Gastroesophageal sphincter (tissue), 4 donors: ENCODE measurements around the gene MED28. TPM values are rescaled to one million over a fixed set of nuclear protein-coding genes. Genes with fewer than 3 reads are reported as not detected.
"Not testable (repeated sequence)": the region's sequence is repeated elsewhere in the genome, so short reads cannot be mapped to it uniquely, and the experiment has no call there.

Experiments
- ATAC-seq: fragments of 150-250 bp; one replicate; pipeline ENCODE4 v1.9.1; 2016; ENCODE audit warnings: mild to moderate bottlenecking, moderate library complexity
- H3K27ac ChIP-seq, 4 donors: fragments of 200-600 bp; sonication (generic) in 3 of 4; 1 replicate in 3 of 4; 2 replicates in 1 of 4; pipeline ENCODE4 v1.5.1; 2016 to 2019
- H3K27me3 ChIP-seq: fragments of 200-600 bp; sonication (generic); one replicate; pipeline ENCODE4 v1.5.1; 2019
- H3K36me3 ChIP-seq, 2 donors: fragments of 200-600 bp; sonication (generic); one replicate each; pipeline ENCODE4 v1.5.1; 2019; ENCODE audit warnings: control low read depth in 1 of 2
- H3K4me1 ChIP-seq, 3 donors: fragments of 200-600 bp; sonication (generic); 1 replicate in 2 of 3; 2 replicates in 1 of 3; pipeline ENCODE4 v1.5.1; 2016 to 2019; ENCODE audit warnings: control low read depth in 2 of 3
- H3K4me3 ChIP-seq, 2 donors: fragments of 200-600 bp; sonication (generic); one replicate each; pipeline ENCODE4 v1.5.1; 2019; ENCODE audit warnings: mild to moderate bottlenecking in 1 of 2, moderate library complexity in 1 of 2
- H3K9me3 ChIP-seq, 3 donors: fragments of 200-600 bp; sonication (generic); one replicate each; pipeline ENCODE4 v1.5.1; 2017 to 2019; ENCODE audit warnings: control low read depth in 2 of 3
- CTCF ChIP-seq, 4 experiments: fragments of 200-600 bp in 2 of 4; fragments of 450-650 bp in 2 of 4; sonication (generic) in 1 of 4; IDR thresholded peaks; one replicate each; pipeline ENCODE4 v1.5.1; 2017 to 2019; ENCODE audit warnings: antibody characterized with exemption in 4 of 4, mild to moderate bottlenecking in 2 of 4, moderate library complexity in 2 of 4
- EP300 ChIP-seq: sonication (generic); formaldehyde crosslinking; IDR thresholded peaks from one replicate; pipeline ENCODE4 v1.6.1; 2017; ENCODE audit warnings: antibody characterized with exemption, mild to moderate bottlenecking
- POLR2A ChIP-seq, 2 donors: fragments of 450-650 bp; IDR thresholded peaks; one replicate each; pipeline ENCODE4 v1.6.1; 2017; ENCODE audit warnings: antibody characterized with exemption in 2 of 2, mild to moderate bottlenecking in 2 of 2, moderate library complexity in 1 of 2
- POLR2AphosphoS5 ChIP-seq: sonication (generic); formaldehyde crosslinking; IDR thresholded peaks from one replicate; pipeline ENCODE4 v1.6.1; 2017; ENCODE audit warnings: antibody characterized with exemption
- WGBS, 2 donors: methylation state at CpG; one replicate each; pipeline ENCODE4 v1.1.5; 2018; ENCODE audit warnings: low coverage in 1 of 2; 5-methylcytosine and 5-hydroxymethylcytosine counted together
- total RNA-seq, 4 donors: library from RNA; depleted of rRNA; stranded (reverse); fragments of >200 nt; gene quantifications; one replicate each; pipeline ENCODE4 v1.1.0, GENCODE V29; 2016

The MED28 gene
- total RNA-seq, 4 donors from 2014 or later: 12.9 to 23.3 (median 17.6) TPM

- Histone ChIP-seq H3K27me3 (peaks cover 8% of the 10 kb centered on the region), H3K9me3 (peaks cover 0 to 4% (median 0%) of the 10 kb centered on the region in 3 donors), H3K36me3 (no peaks in the 10 kb centered on the region), H3K4me3 (no peak overlapping the region), H3K27ac (no peak overlapping the region), H3K4me1 (no peaks in the 10 kb centered on the region)
- no peak for TF ChIP-seq EP300
- TF ChIP-seq CTCF (IDR thresholded peaks at IDR 0.05): no peak
- TF ChIP-seq POLR2AphosphoS5: no peak
- TF ChIP-seq POLR2A (IDR thresholded peaks at IDR 0.05): no peak
- no peak for ATAC-seq
- 83 to 87% methylated on average over 1 to 3 of the region's 9 CpGs for WGBS, 2 donors
Measured at GRCh38 chr4:17657849-17658248, 43.4 kb downstream of the MED28 start.

- not testable (repeated sequence) for H3K4me3 ChIP-seq, ATAC-seq, H3K4me1 ChIP-seq, H3K36me3 ChIP-seq, H3K27ac ChIP-seq, H3K27me3 ChIP-seq, H3K9me3 ChIP-seq
- 93 to 97% methylated on average over 3 to 8 of the region's 8 CpGs for WGBS, 2 donors
Measured at GRCh38 chr4:17659196-17659595, 44.8 kb downstream of the MED28 start.

DNA sequence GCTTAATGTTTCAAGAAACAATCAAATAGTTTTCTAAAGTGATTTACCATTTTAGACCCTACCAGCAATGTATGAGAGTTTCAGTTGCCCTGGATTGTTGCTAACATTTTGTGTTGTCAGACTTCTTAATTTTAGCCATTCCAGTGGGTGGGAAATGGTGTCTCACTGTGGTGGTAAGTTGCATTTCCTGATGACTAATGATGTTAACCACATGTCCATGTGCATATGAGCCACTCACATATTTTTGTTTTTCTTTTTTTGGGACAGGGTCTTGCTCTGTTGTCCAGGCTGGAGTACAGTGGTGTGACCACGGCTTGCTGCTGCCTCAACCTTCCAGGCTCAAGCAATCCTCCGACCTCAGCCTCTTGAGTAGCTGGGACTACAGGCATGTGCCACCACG lies 48.3 kb downstream of the MED28 start:
- H3K4me1 ChIP-seq: no peaks in the 10 kb centered on the region
- H3K4me3 ChIP-seq: no peak overlapping the region
- peaks cover 8% of the 10 kb centered on the region for H3K27me3 ChIP-seq
- H3K36me3 ChIP-seq: no peaks in the 10 kb centered on the region
- no peak overlapping the region for H3K27ac ChIP-seq
- ATAC-seq: no peak
- 61% methylated on average over 3 of the region's 3 CpGs; no CpG with 5 or more reads in 1 of the 2 donors for WGBS, 2 donors
- no peaks in the 10 kb centered on the region for H3K9me3 ChIP-seq
- TF ChIP-seq CTCF (IDR thresholded peaks at IDR 0.05): no peak
- TF ChIP-seq POLR2A (IDR thresholded peaks at IDR 0.05): no peak
- no peak for TF ChIP-seq POLR2AphosphoS5
- TF ChIP-seq EP300: no peak

GRCh38 chr4:17664755-17665154 lies 50.3 kb downstream of the MED28 start:
- no peak for ATAC-seq
- H3K27me3 ChIP-seq: no peaks in the 10 kb centered on the region
- H3K36me3 ChIP-seq: no peaks in the 10 kb centered on the region
- 40 to 68% methylated on average over 4 of the region's 4 CpGs for WGBS, 2 donors
- H3K27ac ChIP-seq: no peak overlapping the region
- no peak overlapping the region for H3K4me3 ChIP-seq
- no peaks in the 10 kb centered on the region for H3K4me1 ChIP-seq
- H3K9me3 ChIP-seq: no peaks in the 10 kb centered on the region
- TF ChIP-seq POLR2A (IDR thresholded peaks at IDR 0.05) (no peak), CTCF (IDR thresholded peaks at IDR 0.05) (no peak), EP300 (no peak), POLR2AphosphoS5 (no peak)

DNA sequence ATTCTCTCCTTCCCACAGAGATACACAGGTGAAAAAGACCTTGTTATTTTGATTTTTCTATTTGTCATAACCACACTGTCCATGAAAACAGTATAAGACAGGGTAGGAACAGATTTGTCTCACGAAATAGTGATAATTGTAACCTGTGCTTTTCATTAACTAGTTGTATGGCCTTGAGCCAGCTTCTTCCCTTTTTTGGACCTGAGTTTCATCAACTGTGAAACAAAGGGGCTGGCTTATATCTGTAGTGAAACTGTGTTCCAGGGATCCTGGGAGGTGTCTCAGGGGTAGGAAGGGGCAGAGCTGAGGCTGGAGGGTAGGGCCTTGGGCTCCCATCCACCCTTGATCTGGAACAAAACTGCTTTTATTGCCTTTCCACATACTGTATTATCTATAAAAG lies 50.9 kb downstream of the MED28 start:
- 13 to 25% methylated on average over 1 of the region's 1 CpG for WGBS, 2 donors
- TF ChIP-seq CTCF (IDR thresholded peaks at IDR 0.05) (no peak), EP300 (no peak), POLR2A (IDR thresholded peaks at IDR 0.05) (no peak), POLR2AphosphoS5 (no peak)
- H3K27ac ChIP-seq: no peak overlapping the region
- H3K4me1 ChIP-seq: no peaks in the 10 kb centered on the region
- H3K27me3 ChIP-seq: no peaks in the 10 kb centered on the region
- H3K9me3 ChIP-seq: no peaks in the 10 kb centered on the region
- ATAC-seq: no peak
- H3K4me3 ChIP-seq: no peak overlapping the region
- H3K36me3 ChIP-seq: no peaks in the 10 kb centered on the region

DNA sequence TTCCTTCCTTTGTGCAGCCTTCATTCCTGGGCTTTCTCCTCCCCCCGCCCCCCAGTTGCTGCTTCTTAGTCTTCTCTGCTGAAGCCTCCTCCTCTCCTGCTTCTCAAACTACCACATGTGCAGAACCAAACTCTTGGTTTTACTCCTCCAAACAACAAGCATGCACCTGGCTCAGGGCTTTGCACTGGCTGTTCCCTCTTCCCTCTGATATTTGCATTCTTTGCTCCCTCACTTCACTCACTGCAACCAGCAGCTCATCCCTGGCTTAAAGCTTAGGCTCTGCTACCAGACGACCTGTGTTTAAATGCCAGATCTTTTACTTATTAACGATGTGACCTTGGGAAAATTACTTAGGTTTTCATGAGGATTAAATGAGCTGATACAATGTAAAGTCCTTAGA lies 51.4 kb downstream of the MED28 start:
- Histone ChIP-seq H3K36me3 (no peaks in the 10 kb centered on the region), H3K9me3 (no peaks in the 10 kb centered on the region), H3K27ac (no peak overlapping the region), H3K4me1 (no peaks in the 10 kb centered on the region), H3K4me3 (no peak overlapping the region), H3K27me3 (no peaks in the 10 kb centered on the region)
- no peak for ATAC-seq
- TF ChIP-seq CTCF (IDR thresholded peaks at IDR 0.05): no peak
- TF ChIP-seq POLR2AphosphoS5: no peak
- no peak for TF ChIP-seq POLR2A (IDR thresholded peaks at IDR 0.05)
- TF ChIP-seq EP300: no peak
- whole genome bisulfite sequencing, 2 donors: 62 to 65% methylated on average over 2 to 3 of the region's 3 CpGs
